ENCODE data around the gene MPDU1. TPM values are rescaled to one million over a fixed set of nuclear protein-coding genes. Genes with fewer than 3 reads are reported as not detected.
"Not testable (repeated sequence)": the region's sequence is repeated elsewhere in the genome, so short reads cannot be mapped to it uniquely, and the experiment has no call there.

The MPDU1 gene
- total RNA-seq, 2 donors from 2014 or later = 30.5 to 35.0 TPM

GRCh38 chr17:7592422-7593021, 8.9 kb downstream of the MPDU1 start:
- ATAC-seq (no peak), DNase-seq (no peak)
- intact Hi-C loops (cut with DNase I) = no loop called here

GRCh38 chr17:7593296-7593695, 9.6 kb downstream of the MPDU1 start:
- intact Hi-C loops (cut with DNase I) = no loop called here
- DNase-seq = no peak
- no peak for ATAC-seq

- ATAC-seq; intact Hi-C loops (cut with DNase I); DNase-seq: not testable (repeated sequence)
Measured at GRCh38 chr17:7597561-7597960, 13.9 kb downstream of the MPDU1 start.

GRCh38 chr17:7606280-7606679, 22.6 kb downstream of the MPDU1 start:
- DNase-seq (no peak), ATAC-seq (peak; percentile 94)
- intact Hi-C loops (cut with DNase I) = no loop called here

- DNase-seq = no peak
- intact Hi-C loops (cut with DNase I) = no loop called here
- no peak for ATAC-seq
Measured at GRCh38 chr17:7610641-7611040, 27.0 kb downstream of the MPDU1 start.

GRCh38 chr17:7611635-7612293, 28.1 kb downstream of the MPDU1 start:
- no peak for DNase-seq
- no peak for ATAC-seq
- intact Hi-C loops (cut with DNase I) = no loop called here

GRCh38 chr17:7612294-7612640, 28.6 kb downstream of the MPDU1 start:
- DNase-seq (no peak), ATAC-seq (no peak)
- intact Hi-C loops (cut with DNase I) = no loop called here

- ATAC-seq = no peak
- intact Hi-C loops (cut with DNase I) = no loop called here
- DNase-seq = no peak
Measured at GRCh38 chr17:7613769-7614424, 30.2 kb downstream of the MPDU1 start.

GRCh38 chr17:7614425-7615264, 31.0 kb downstream of the MPDU1 start, which contains the start of gene FXR2:
TSS of gene FXR2 (minus strand) at chr17:7614897. CDS start at chr17:7614532, 365 bp downstream.
- peak; percentile 100 for DNase-seq
- intact Hi-C loops (cut with DNase I) = no loop called here
- ATAC-seq = peak; percentile 98 to 99

GRCh38 chr17:7615265-7615747, 31.7 kb downstream of the MPDU1 start:
- no peak for ATAC-seq
- no peak for DNase-seq
- intact Hi-C loops (cut with DNase I) = no loop called here

- DNase-seq (no peak), ATAC-seq (no peak)
- intact Hi-C loops (cut with DNase I) = no loop called here
Measured at GRCh38 chr17:7618608-7619007, 35.0 kb downstream of the MPDU1 start.

GRCh38 chr17:7620835-7621234, 37.2 kb downstream of the MPDU1 start:
- intact Hi-C loops (cut with DNase I) = no loop called here
- DNase-seq = no peak
- no peak for ATAC-seq

GRCh38 chr17:7623661-7624060, 40.0 kb downstream of the MPDU1 start:
- DNase-seq (no peak), ATAC-seq (no peak)
- intact Hi-C loops (cut with DNase I) = no loop called here

- DNase-seq; ATAC-seq; intact Hi-C loops (cut with DNase I): not testable (repeated sequence)
Measured at GRCh38 chr17:7625749-7626148, 42.1 kb downstream of the MPDU1 start.

- ATAC-seq = no peak
- intact Hi-C loops (cut with DNase I) = no loop called here
Measured at GRCh38 chr17:7626307-7626706, 42.7 kb downstream of the MPDU1 start.

GRCh38 chr17:7626956-7627249, 43.3 kb downstream of the MPDU1 start:
- peak in 1 of 2 donors; percentile 0 for ATAC-seq
- DNase-seq = no peak
- intact Hi-C loops (cut with DNase I) = no loop called here

More at GRCh38 chr17:7626307-7626706, 42.7 kb downstream of the MPDU1 start:
- no peak for DNase-seq

GRCh38 chr17:7627250-7628121, 43.8 kb downstream of the MPDU1 start, which contains the start of gene SAT2:
TSS of gene SAT2 (minus strand) at chr17:7627821. CDS start at chr17:7627635, 186 bp downstream.
- intact Hi-C loops (cut with DNase I) = loop anchor here in 1 of 2 donors (2.0 kb wide), 1 partner anchor 59 kb away; the partner anchor contains the start of gene TP53
- ATAC-seq (peak; percentile 99), DNase-seq (peak; percentile 96)

- intact Hi-C loops (cut with DNase I) = loop anchor here (2.0 to 10.0 kb wide), 2 partner anchors 55 to 57 kb away; partner anchors contain the start of genes TP53 (in 2 of the 2) and WRAP53 (in 1 of the 2)
- ATAC-seq = no peak
- DNase-seq = no peak
Measured at GRCh38 chr17:7629939-7630571, 46.4 kb downstream of the MPDU1 start, which contains the start of gene SHBG. TSS of gene SHBG (plus strand) at chr17:7630135. CDS start at chr17:7630173, 38 bp downstream.

Measured in left cardiac atrium (tissue), 4 donors.